OCI-LY7 (cell line): ENCODE results near the gene VPS13D. TPM values are rescaled to one million over a fixed set of nuclear protein-coding genes. Genes with fewer than 3 reads are reported as not detected.

Source experiments
- BruUV-seq: library from RNA; stranded (reverse); fragments of 400-500 nt; replicated peaks from 2 replicates; lab custom pipeline; 2021; lab: Mats Ljungman, UMichigan
- CTCF ChIA-PET: fragments of 300-600 bp; sonication (Branson Sonifier 250); formaldehyde crosslinking; loops from one replicate; lab custom pipeline; 2022; ENCODE audit warnings: antibody characterized with exemption; ENCODE audit not compliant: unreplicated experiment; lab: Charles Lee
- POLR2A ChIA-PET: fragments of 300-600 bp; sonication (Branson Sonifier 250); formaldehyde crosslinking; loops from one replicate; lab custom pipeline; 2022; ENCODE audit warnings: antibody characterized with exemption; lab: Charles Lee
- DNase-seq: peaks from one replicate; pipeline ENCODE4 v3.0.0-alpha.2; 2015; ENCODE audit warnings: low spot score
- H2AFZ ChIP-seq: fragments of 200-600 bp; sonication (generic), shearing (Covaris generic); 2 replicates; pipeline ENCODE4 v1.6.1; 2014; ENCODE audit warnings: mild to moderate bottlenecking, antibody characterized with exemption, low read length, moderate library complexity
- H3K27ac ChIP-seq: fragments of 200-600 bp; sonication (generic); 2 replicates; pipeline ENCODE4 v1.5.1; 2014; ENCODE audit warnings: mixed run types, low read depth, mild to moderate bottlenecking, moderate library complexity, low read length, inconsistent platforms; ENCODE audit not compliant: poor library complexity, severe bottlenecking
- H3K36me3 ChIP-seq: fragments of 200-600 bp; sonication (generic); 2 replicates; pipeline ENCODE4 v1.6.1; 2014; ENCODE audit warnings: mild to moderate bottlenecking, antibody characterized with exemption, low read length, moderate library complexity, mixed read lengths; ENCODE audit not compliant: insufficient read depth
- H3K4me1 ChIP-seq: fragments of 200-600 bp; sonication (generic); 2 replicates; pipeline ENCODE4 v1.5.1; 2014; ENCODE audit warnings: mild to moderate bottlenecking, low read length; ENCODE audit not compliant: insufficient read depth, poor library complexity, severe bottlenecking
- H3K4me2 ChIP-seq: fragments of 200-600 bp; sonication (generic); 2 replicates; pipeline ENCODE4 v1.6.1; 2014; ENCODE audit warnings: mild to moderate bottlenecking, low read length
- H3K4me3 ChIP-seq: fragments of 200-600 bp; sonication (generic); 2 replicates; pipeline ENCODE4 v1.5.1; 2014; ENCODE audit warnings: mild to moderate bottlenecking, low read depth, low read length; ENCODE audit not compliant: poor library complexity, severe bottlenecking
- H3K79me2 ChIP-seq: fragments of 200-600 bp; sonication (generic); 2 replicates; pipeline ENCODE4 v1.6.1; 2016; ENCODE audit warnings: low read depth, mild to moderate bottlenecking, low read length, moderate library complexity, mixed read lengths; ENCODE audit not compliant: insufficient read depth
- H3K9me2 ChIP-seq: fragments of 200-600 bp; sonication (generic); 2 replicates; pipeline ENCODE4 v1.6.1; 2016; ENCODE audit warnings: mild to moderate bottlenecking, low read length, mixed read lengths; ENCODE audit not compliant: insufficient read depth
- H3K9me3 ChIP-seq: fragments of 200-600 bp; sonication (generic); 2 replicates; pipeline ENCODE4 v1.6.1; 2014; ENCODE audit warnings: mild to moderate bottlenecking, mixed run types, low read length, mixed read lengths
- H4K20me1 ChIP-seq: fragments of 200-600 bp; sonication (generic); 2 replicates; pipeline ENCODE4 v1.6.1; 2014; ENCODE audit warnings: mild to moderate bottlenecking, antibody characterized with exemption, low read length, moderate library complexity, mixed read lengths; ENCODE audit not compliant: insufficient read depth
- EZH2phosphoT487 ChIP-seq: fragments of 200-600 bp; sonication (generic); IDR thresholded peaks from 2 replicates; pipeline ENCODE4 v1.6.1; 2018; ENCODE audit warnings: low read depth, borderline replicate concordance, mild to moderate bottlenecking, mixed run types, antibody characterized with exemption, low read length, moderate library complexity, mixed read lengths
- intact Hi-C: fragments of 100-400 bp; cut with micrococcal nuclease; formaldehyde crosslinking; loops from one replicate; pipeline ENCODE4 v1.10.0; 2022; ENCODE audit not compliant: unreplicated experiment
- total RNA-seq, 2 experiments: library from RNA; depleted of rRNA in 1 of 2; stranded (reverse); fragments of >200 nt in 1 of 2; shearing (Covaris generic) in 1 of 2; gene quantifications; 2 replicates each; pipeline ENCODE4 v1.2.3, GENCODE V29; 2014 to 2022
- TF ChIP-seq, protein P1 (sequence below): fragments of 200-600 bp; sonication (generic); conservative IDR thresholded peaks from 2 replicates; pipeline ENCODE4 v1.5.1; 2014; ENCODE audit warnings: mild to moderate bottlenecking, antibody characterized with exemption, low read length, moderate library complexity, mixed read lengths

Gene VPS13D
- total RNA-seq, 2 experiments from 2014 or later, result 23.9 to 39.2 TPM

- no peaks in the 10 kb centered on the region for H3K79me2 ChIP-seq
- no peak overlapping the region for H2AFZ ChIP-seq
- no peaks in the 10 kb centered on the region for H3K9me2 ChIP-seq
- H3K4me3 ChIP-seq, result no peak overlapping the region
- H4K20me1 ChIP-seq, result no peaks in the 10 kb centered on the region
- no TSS peak for BruUV-seq
- no peak overlapping the region for H3K4me2 ChIP-seq
- CTCF ChIA-PET, result no interaction called here
- H3K4me1 ChIP-seq, result no peaks in the 10 kb centered on the region
- TF ChIP-seq, protein P1, sequence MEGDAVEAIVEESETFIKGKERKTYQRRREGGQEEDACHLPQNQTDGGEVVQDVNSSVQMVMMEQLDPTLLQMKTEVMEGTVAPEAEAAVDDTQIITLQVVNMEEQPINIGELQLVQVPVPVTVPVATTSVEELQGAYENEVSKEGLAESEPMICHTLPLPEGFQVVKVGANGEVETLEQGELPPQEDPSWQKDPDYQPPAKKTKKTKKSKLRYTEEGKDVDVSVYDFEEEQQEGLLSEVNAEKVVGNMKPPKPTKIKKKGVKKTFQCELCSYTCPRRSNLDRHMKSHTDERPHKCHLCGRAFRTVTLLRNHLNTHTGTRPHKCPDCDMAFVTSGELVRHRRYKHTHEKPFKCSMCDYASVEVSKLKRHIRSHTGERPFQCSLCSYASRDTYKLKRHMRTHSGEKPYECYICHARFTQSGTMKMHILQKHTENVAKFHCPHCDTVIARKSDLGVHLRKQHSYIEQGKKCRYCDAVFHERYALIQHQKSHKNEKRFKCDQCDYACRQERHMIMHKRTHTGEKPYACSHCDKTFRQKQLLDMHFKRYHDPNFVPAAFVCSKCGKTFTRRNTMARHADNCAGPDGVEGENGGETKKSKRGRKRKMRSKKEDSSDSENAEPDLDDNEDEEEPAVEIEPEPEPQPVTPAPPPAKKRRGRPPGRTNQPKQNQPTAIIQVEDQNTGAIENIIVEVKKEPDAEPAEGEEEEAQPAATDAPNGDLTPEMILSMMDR, result no peak
- TF ChIP-seq EZH2phosphoT487, result no peak
- DNase-seq, result no peak
- H3K27ac ChIP-seq, result no peak overlapping the region
- H3K9me3 ChIP-seq, result no peaks in the 10 kb centered on the region
- intact Hi-C loops, result no loop called here
- peaks cover 10% of the 10 kb centered on the region; the same call in 1 of the 2 replicates for H3K36me3 ChIP-seq
- POLR2A ChIA-PET, result no interaction called here
Measured at GRCh38 chr1:12465126-12465525, 235.3 kb downstream of the VPS13D start.

GRCh38 chr1:12466816-12467215 lies 237.0 kb downstream of the VPS13D start:
- Histone ChIP-seq H3K9me2 (no peaks in the 10 kb centered on the region), H3K4me1 (no peaks in the 10 kb centered on the region), H4K20me1 (no peaks in the 10 kb centered on the region), H3K4me2 (no peak overlapping the region), H3K36me3 (peaks cover 7% of the 10 kb centered on the region; the same call in 1 of the 2 replicates), H3K9me3 (no peaks in the 10 kb centered on the region), H3K4me3 (no peak overlapping the region), H2AFZ (no peak overlapping the region), H3K79me2 (no peaks in the 10 kb centered on the region), H3K27ac (no peak overlapping the region)
- TF ChIP-seq, protein P1, result no peak
- TF ChIP-seq EZH2phosphoT487, result no peak
- intact Hi-C loops, result no loop called here
- DNase-seq, result no peak
- ChIA-PET CTCF (no interaction called here), POLR2A (no interaction called here)
- no TSS peak for BruUV-seq

DNA sequence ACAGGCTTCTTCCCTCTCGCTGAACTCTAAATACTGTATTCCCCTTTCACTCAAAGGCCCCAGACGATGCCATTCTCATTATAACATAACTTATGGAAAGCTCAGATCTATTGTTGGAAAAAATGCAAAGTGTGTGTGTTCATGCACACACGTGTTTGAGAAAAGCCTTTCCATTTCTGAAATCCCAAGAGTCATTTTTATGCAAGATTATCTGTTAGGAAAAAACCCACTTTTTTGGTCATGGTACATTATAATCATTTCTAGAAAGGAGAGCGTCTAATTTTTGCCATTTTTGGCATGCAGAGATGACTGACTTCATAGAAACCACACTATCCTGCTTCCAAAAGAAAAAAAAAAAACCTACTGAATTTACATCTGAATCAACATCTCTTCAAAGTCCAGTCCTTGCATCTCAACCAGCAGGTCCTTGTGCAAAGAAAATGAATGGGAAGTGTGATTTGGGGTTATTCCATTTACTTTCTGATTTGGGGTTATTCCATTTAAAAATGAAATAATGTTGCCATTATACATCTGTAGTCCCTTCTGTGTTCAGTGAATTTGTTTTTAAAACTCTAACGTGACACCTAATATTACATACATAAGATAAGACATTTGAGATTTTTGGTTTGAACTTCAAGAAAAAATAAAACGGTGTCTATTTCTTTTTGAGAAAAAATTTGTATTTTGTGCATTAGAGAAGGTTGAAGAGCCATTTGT lies 237.9 kb downstream of the VPS13D start:
- no peak overlapping the region for H3K4me2 ChIP-seq
- no peaks in the 10 kb centered on the region for H4K20me1 ChIP-seq
- H3K4me3 ChIP-seq, result no peak overlapping the region
- H3K36me3 ChIP-seq, result peaks cover 5% of the 10 kb centered on the region; the same call in 1 of the 2 replicates
- no peak overlapping the region for H2AFZ ChIP-seq
- H3K4me1 ChIP-seq, result no peaks in the 10 kb centered on the region
- no peaks in the 10 kb centered on the region for H3K9me3 ChIP-seq
- BruUV-seq, result no TSS peak
- ChIA-PET POLR2A (no interaction called here), CTCF (no interaction called here)
- H3K9me2 ChIP-seq, result no peaks in the 10 kb centered on the region
- intact Hi-C loops, result no loop called here
- TF ChIP-seq EZH2phosphoT487, result no peak
- TF ChIP-seq, protein P1, result no peak
- no peak for DNase-seq
- no peak overlapping the region for H3K27ac ChIP-seq
- H3K79me2 ChIP-seq, result no peaks in the 10 kb centered on the region
